Measurements from ENCODE around the gene CCT8.
"Not testable (repeated sequence)": the region's sequence is repeated elsewhere in the genome, so short reads cannot be mapped to it uniquely, and the experiment has no call there.

The CCT8 gene

DNA sequence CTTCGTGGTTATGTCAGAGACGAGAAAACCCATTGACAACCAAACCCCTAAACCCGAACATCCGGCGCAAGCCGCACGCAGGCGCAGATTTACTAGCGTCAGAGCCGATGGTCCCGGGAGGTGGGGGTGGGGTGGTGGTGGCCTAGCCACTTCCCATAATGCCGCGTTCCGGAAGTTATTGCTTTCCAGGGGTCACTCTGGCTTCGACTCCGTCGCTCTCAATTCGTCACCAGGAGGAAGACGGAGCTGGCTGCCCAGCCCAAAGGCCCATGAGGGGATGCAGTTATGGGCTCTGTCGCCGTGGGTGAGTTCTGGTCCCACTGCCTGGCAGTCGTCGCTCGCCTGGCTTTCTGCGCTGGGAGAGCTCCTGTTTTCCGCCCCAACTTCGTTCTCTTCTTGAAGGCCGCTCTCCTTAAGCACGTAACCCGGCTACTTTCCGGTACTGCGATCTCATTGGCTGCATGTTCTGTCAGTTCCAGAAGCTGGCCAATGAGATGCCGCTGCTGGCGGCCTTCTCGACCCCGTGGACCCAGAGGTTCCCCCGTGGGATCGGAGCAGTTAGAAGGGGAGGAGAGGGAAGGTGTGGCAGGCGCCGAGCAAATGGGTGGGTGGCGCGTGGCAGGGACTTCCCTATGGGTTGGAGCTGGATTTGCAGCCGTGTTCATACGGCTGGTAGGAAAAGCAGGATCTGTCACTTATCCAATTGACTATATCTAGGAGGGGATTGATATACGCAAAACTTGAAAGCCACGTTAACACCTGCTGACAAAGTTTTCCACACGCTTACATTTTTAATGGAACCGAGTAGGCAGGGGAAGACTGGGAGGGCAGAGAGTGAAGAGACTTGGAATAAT lies 48.7 kb downstream of the CCT8 start, which contains the start of gene USP16:
Gene USP16 (plus strand): TSS at position 195 of the 854 bp plus-strand sequence. CDS start 3,246 bp downstream, outside the sequence.
- peak; percentile 97 for DNase-seq (ENCODE audit: low read depth)

DNA sequence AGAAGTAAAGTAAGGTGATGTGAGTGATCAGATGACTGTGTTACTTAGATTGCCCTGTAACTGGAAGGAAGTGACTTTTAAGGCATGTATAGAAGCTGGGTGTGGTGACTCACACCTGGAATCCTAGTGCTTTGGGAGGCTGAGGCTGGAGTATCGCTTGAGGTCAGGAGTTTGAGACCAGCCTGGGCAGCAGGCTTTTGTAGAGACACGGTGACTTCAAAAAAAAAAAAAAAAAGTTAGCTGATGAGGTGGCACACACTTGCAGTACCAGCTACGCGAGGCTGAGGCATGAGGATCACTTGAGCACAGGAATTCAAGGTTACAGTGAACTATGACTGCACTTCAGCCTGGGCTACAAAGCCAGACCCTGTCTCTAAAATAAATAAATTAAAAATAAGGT lies 51.3 kb downstream of the CCT8 start:
- peak; percentile 62 for DNase-seq (ENCODE audit: low read depth)

DNA sequence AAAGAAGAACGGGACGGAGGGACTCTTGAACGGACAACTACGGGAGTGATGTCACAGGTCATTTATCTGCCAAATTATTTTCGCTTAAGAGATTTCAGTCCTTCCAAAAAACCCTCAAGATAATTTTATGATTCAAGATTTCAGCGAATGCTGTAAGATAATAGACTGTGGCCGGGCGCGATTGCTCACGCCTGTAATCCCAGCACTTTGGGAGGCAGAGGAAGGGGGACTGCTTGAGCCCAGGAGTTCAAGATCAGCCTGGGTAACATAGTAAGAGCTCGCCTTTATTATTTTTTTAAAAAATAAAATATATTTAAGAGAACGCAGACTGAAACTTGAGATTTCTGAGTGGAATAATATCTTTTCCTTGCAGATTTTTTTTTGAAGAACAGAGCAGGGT lies 54.9 kb downstream of the CCT8 start:
- DNase-seq (ENCODE audit: low read depth): peak; percentile 41

DNA sequence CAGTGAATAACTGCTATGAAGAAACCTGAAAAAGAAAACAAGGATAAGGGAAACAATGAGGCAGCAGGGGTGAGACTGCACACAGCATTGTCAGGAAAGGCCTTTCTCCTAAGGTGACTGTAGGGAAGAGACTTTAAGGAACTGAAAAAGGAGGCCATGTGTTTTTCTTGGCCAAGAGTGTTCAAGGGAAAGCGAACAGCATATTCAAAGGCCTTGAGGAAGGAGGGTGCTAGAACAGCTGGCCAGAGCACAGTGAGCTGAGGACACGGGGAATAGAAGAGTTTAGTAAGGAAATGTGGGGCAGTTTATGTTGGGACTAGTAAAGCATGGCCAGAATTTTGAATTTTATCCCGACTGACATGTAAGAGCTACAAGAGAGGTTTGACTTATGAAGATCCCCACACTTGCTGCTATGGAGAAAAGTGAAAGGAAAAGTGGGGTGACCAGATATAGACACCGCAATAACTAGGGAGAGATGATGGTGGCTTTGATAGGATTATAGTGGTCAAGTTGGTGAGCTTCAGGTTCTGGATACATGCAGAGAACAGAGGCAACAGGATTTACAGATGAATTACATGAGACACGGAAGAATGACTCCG lies 55.7 kb downstream of the CCT8 start:
- DNase-seq (ENCODE audit: low read depth): no peak

DNA sequence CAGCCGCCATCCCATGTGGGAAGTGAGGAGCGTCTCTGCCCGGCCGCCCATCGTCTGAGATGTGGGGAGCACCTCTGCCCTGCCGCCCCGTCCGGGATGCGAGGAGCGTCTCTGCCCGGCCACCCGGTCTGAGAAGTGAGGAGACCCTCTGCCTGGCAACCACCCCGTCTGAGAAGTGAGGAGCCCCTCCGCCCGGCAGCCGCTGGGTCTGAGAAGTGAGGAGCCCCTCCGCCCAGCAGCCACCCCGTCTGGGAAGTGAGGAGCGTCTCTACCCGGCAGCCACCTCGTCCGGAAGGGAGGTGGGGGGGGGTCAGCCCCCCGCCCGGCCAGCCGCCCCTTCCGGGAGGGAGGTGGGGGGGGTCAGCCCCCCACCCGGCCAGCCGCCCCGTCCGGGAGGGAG lies 62.2 kb downstream of the CCT8 start:
- not testable (repeated sequence) for DNase-seq (ENCODE audit: low read depth)

DNA sequence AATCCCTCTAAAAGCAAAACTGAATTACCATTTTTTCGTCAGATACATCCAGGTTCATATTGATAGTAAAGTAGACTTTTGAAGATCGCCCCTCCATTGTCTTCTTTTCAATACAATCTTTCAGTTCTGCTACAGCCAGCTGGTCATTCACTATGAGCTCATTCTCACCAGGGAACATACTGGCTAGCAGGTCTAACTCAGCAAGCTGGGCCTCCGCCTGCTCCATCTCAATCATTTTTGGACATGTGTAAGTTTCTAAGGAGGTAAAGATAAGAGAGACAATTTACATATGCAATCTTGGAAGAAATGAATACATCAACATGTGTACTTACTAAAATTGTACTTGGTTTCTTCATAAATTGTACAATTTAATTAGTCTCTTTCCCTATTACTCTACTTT lies 65.1 kb downstream of the CCT8 start:
- no peak for DNase-seq (ENCODE audit: low read depth)

DNA sequence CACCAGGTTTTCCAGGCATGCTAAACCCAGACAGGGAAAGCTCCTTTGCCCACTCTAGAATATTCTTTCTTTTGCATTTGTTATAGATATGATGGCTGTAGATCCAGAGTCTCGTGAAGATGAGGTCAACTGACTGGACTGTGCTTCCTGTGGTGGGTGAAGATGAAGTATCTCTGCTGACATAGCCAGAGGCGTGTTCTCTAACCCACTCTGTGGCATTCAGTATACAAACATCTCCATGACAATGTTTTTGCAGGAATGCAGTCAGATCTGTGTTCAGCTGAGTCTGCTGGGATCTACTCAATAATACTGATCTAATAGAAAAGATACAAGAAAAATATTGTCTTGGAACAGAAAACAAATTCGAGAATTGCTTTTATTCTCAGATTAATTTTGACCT lies 65.6 kb downstream of the CCT8 start:
- DNase-seq (ENCODE audit: low read depth): peak; percentile 27

DNA sequence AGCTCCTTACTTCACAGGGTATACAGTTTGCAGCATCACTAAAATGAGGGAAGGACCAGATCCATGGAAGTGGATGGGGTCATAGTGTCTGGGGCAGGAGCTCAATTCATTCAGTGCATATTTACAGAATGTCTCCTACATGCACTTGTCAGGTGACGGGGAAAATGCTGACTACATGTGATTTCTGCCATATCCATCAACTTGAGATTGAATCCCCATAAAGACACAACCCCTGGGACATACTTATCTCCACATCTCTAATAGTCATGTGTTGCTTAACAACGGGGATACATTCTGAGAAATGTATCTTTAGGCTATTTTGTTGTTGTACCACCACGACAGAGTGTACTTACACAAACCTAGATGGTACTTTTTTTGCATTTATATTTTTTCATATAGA lies 66.3 kb downstream of the CCT8 start:
- DNase-seq (ENCODE audit: low read depth): no peak

All from ELR (cell line).